HG03097 (cell line): ENCODE measurements around the gene GAA.

Experiments used
- ATAC-seq: cut with Tn5 transposase; IDR thresholded peaks from one replicate; pipeline ENCODE4 v1.9.1; 2021; ENCODE audit not compliant: unreplicated experiment, low FRiP score

Gene GAA

DNA sequence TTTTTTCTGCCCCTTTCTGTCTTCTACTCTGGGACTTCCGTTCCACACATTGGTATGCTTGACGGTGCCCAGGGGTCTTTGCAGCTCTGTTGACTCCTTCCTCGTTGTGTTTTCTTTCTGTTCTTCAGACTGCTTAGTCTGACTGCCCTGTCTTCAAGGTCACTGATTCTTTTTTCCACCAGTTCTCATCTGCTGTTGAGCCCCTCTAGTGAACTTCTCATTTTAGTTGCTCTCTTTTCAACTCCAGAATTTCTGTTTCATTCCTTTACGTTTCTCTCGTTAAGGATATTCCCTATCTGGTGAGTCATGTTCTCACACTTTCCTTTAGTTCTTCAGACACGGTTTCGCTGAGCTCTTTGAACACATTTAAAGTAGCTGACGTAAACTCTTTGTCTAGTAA, 13.8 kb downstream of the GAA start:
- no peak for ATAC-seq

DNA sequence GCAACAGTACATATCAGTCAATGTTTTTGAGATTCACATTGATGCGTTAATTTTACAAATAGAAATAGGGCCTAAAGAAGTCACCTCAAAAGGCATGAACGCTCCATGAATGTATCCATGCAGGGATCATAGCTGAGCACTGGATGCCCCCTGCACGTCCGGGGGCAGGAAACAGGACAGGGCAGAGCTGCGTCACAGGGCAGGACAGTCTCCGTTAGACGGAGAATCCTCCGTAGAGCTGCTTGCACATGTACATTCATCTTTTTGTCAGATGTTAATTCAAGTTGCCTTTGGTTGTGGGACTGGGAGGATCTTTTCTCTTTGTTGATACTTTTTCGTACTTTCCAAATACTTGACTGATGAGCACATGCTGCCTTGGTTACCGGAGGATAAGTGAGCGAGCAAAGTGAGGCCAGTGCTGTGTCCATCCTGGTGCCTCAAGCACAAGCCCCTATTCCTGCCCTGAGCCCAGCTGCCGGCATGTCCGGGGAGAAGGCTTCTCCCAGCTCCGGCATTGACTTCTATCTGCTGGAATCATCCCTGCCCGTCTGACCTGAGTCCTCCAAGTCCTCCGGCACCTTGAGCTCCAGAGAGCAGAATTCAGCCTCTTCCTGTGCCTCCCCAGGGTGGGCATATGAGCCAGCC, 15.0 kb downstream of the GAA start:
- ATAC-seq, result no peak

GRCh38 chr17:80116921-80117380, 15.6 kb downstream of the GAA start:
- no peak for ATAC-seq

- no peak for ATAC-seq
These were observed 16.4 kb downstream of the GAA start for GRCh38 chr17:80117491-80118401.

- no peak for ATAC-seq
These were observed 17.4 kb downstream of the GAA start for GRCh38 chr17:80118601-80119270.

- ATAC-seq, result no peak
These were observed 17.9 kb downstream of the GAA start for GRCh38 chr17:80119271-80119791.

DNA sequence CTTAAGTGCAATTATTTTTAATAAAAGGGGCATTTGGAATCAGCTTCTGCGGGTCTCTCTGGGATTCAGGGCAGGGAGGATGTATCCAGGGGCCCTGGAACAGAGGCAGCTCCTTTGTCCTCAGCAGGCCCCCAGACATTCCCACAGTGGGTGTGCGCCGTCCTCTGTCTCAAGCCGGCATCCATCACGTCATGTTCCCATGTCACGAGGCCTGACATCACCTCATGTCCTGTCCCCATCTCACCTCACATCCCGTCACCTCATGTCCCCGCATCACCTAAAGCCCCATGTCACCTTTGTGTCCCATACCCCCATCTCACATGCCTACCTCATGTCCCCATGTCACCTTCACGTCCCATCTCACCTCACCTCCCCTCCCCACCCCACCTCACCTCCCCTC, 18.5 kb downstream of the GAA start:
- ATAC-seq, result no peak

- ATAC-seq, result no peak
These were observed 20.7 kb downstream of the GAA start for GRCh38 chr17:80122026-80122575.

DNA sequence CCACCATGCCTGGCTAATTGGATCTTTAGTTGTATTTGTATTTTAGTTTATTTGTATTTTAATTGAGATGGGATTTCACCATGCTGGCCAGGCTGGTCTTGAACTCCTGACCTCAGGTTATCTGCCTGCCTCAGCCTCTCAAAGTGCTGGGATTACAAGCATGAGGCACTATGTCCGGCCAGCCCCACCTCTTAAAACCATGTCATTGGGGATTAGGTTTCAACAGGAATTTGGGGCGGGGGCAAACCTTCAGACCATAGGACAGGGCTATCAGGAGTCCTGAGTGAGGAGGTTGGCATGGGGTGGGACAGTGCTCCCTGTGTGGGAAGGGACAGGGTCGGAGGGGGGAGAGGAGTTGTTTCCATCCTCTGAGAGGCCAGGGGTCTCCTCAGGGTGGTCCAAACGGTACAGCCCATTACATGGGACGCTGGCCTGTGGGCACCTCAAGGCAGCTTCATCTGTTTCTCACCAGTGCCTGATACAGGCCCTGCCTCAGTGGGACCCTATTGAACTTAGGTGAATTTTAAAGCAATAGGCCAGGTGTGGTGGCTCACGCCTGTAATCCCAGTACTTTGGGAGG, 21.6 kb downstream of the GAA start:
- ATAC-seq, result no peak

DNA sequence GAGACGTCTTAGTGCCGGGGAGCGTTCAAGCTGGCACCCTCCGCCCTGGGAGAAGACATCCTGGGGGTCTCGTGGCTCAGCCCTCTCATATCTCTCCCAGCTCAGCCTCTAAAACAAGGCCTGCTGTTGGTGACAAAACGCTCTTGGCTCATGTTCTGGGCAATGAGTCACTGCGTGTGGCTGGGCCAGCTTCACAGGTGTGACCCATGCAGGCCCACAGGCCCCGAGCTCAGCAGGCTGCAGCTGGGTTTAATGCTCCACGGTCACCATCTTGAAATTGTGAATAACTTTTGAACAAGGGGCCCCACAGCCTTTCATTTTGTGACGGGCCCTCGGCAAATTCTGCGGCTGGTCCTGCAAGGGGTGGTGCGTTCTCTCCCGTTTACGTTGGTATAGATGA, 22.4 kb downstream of the GAA start:
- ATAC-seq, result no peak

GRCh38 chr17:80124351-80124981, 23.1 kb downstream of the GAA start:
- ATAC-seq, result no peak

- ATAC-seq, result no peak
These were observed 24.5 kb downstream of the GAA start for GRCh38 chr17:80125656-80126448.

- no peak for ATAC-seq
These were observed 25.0 kb downstream of the GAA start for GRCh38 chr17:80126449-80126715.

- no peak for ATAC-seq
These were observed 27.7 kb downstream of the GAA start for GRCh38 chr17:80129006-80129565.

GRCh38 chr17:80130992-80131391, 29.6 kb downstream of the GAA start:
- ATAC-seq, result no peak

- no peak for ATAC-seq
These were observed 31.7 kb downstream of the GAA start for GRCh38 chr17:80132906-80133625.

- no peak for ATAC-seq
These were observed 32.2 kb downstream of the GAA start for GRCh38 chr17:80133626-80133970.

- ATAC-seq, result no peak
These were observed 35.8 kb downstream of the GAA start for GRCh38 chr17:80137131-80137530.
